GM12878 (cell line): Measurements from ENCODE around the gene C19orf12.

ENCODE experiments used
- CBX5 ChIP-seq: sonication (generic); IDR thresholded peaks from 2 replicates; pipeline ENCODE4 v1.6.1; 2016; ENCODE audit warnings: low read depth, moderate library complexity, mild to moderate bottlenecking, inconsistent platforms
- EED ChIP-seq: sonication (generic); IDR thresholded peaks from 2 replicates; pipeline ENCODE4 v1.6.1; 2016; ENCODE audit warnings: antibody characterized with exemption, low read depth
- EZH2 ChIP-seq: IDR thresholded peaks from 2 replicates; pipeline ENCODE4 v1.6.1; 2012; ENCODE audit warnings: low read depth, mild to moderate bottlenecking, control low read depth, inconsistent platforms, low read length, borderline replicate concordance; ENCODE audit not compliant: control insufficient read depth
- MYC ChIP-seq: IDR thresholded peaks from 2 replicates; pipeline ENCODE4 v1.6.1; 2011; ENCODE audit warnings: mild to moderate bottlenecking, low read length, moderate library complexity, inconsistent platforms; ENCODE audit not compliant: insufficient read depth, insufficient replicate concordance, insufficient read length, severe bottlenecking
- POLR2AphosphoS2 ChIP-seq: IDR thresholded peaks from 2 replicates; pipeline ENCODE4 v1.6.1; 2011; ENCODE audit warnings: low read depth, mild to moderate bottlenecking, low read length, improper control_type of control experiment, moderate library complexity
- POLR2AphosphoS5 ChIP-seq: IDR thresholded peaks from 2 replicates; pipeline ENCODE4 v1.6.1; 2011; ENCODE audit warnings: mild to moderate bottlenecking, low read length, inconsistent platforms
- SMC3 ChIP-seq: IDR thresholded peaks from 2 replicates; pipeline ENCODE4 v1.6.1; 2011; ENCODE audit warnings: low read length, improper control_type of control experiment, borderline replicate concordance
- SPI1 ChIP-seq: IDR thresholded peaks from 2 replicates; pipeline ENCODE4 v1.6.1; 2011; ENCODE audit warnings: low read depth, mild to moderate bottlenecking, low read length, moderate library complexity, borderline replicate concordance; ENCODE audit not compliant: insufficient read depth
- TCF12 ChIP-seq: IDR thresholded peaks from 2 replicates; pipeline ENCODE4 v1.6.1; 2011; ENCODE audit warnings: low read depth, mild to moderate bottlenecking, low read length
- ZBED1 ChIP-seq: IDR thresholded peaks from 2 replicates; pipeline ENCODE4 v1.6.1; 2016; ENCODE audit warnings: borderline replicate concordance
- TF ChIP-seq, protein P1 (sequence below), 3 experiments: IDR thresholded peaks in 2 of 3; conservative IDR thresholded peaks in 1 of 3; 2 replicates each; pipeline ENCODE4 v1.5.1; 2011; ENCODE audit warnings: low read depth in 3 of 3, low read length in 3 of 3, mild to moderate bottlenecking in 3 of 3, control low read depth in 2 of 3, moderate library complexity in 2 of 3, inconsistent platforms in 1 of 3, mixed read lengths in 1 of 3; ENCODE audit not compliant: control insufficient read depth in 2 of 3, insufficient read depth in 1 of 3; ENCODE audit errors: extremely low read depth in 1 of 3
- TF ChIP-seq, protein P2 (sequence below): IDR thresholded peaks from 2 replicates; pipeline ENCODE4 v1.6.1; 2012; ENCODE audit warnings: mild to moderate bottlenecking, low read depth, low read length
- TF ChIP-seq, protein P3 (sequence below): fragments of 450-650 bp; IDR thresholded peaks from 2 replicates; pipeline ENCODE4 v1.6.1; 2014; ENCODE audit warnings: mild to moderate bottlenecking

DNA sequence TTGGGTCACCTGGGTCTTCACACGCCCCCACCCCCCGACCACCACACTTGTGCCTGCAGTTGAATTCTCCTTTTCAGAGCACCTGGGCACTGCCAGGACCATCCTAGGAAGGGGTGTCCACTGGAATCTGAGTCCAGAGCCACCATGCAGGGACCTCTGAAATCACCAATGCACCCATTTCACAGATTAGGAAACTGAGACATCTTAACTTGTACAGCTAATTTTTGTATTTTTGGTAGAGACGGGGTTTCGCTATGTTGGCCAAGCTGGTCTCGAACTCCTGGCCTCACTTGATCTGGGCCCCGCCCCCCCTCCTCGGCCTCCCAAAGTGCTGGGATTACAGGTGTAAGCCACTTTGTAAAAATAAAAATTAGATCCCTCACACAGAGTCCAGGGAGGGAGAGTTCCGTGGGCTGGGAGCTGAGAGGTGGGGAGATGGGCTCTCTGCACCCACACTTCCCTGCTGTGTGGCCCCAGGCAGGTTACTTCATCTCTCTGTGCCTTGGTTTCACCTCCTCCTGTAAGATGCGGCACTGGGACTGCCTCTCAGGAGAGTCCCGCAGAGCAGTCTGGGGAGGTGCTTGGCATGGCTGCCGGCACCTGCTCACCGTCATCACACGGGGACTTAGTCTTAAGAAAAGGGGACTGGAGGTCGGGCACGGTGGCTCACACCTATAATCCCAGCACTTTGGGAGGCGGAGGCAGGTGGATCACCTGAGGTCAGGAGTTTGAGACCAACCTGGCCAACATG, 45.9 kb upstream of the C19orf12 start:
- TF ChIP-seq SPI1 = no peak
- TF ChIP-seq ZBED1 = no peak
- TF ChIP-seq, protein P1, sequence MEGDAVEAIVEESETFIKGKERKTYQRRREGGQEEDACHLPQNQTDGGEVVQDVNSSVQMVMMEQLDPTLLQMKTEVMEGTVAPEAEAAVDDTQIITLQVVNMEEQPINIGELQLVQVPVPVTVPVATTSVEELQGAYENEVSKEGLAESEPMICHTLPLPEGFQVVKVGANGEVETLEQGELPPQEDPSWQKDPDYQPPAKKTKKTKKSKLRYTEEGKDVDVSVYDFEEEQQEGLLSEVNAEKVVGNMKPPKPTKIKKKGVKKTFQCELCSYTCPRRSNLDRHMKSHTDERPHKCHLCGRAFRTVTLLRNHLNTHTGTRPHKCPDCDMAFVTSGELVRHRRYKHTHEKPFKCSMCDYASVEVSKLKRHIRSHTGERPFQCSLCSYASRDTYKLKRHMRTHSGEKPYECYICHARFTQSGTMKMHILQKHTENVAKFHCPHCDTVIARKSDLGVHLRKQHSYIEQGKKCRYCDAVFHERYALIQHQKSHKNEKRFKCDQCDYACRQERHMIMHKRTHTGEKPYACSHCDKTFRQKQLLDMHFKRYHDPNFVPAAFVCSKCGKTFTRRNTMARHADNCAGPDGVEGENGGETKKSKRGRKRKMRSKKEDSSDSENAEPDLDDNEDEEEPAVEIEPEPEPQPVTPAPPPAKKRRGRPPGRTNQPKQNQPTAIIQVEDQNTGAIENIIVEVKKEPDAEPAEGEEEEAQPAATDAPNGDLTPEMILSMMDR (IDR thresholded peaks at IDR 0.05 in 2 of 3, conservative IDR thresholded peaks at IDR 0.05 in 1 of 3; ENCODE audit: control insufficient read depth in 2 of 3, extremely low read depth in 1 of 3, insufficient read depth in 1 of 3, low read depth in 3 of 3, low read length in 3 of 3) = no peak
- TF ChIP-seq POLR2AphosphoS5 = no peak
- TF ChIP-seq, protein P2, sequence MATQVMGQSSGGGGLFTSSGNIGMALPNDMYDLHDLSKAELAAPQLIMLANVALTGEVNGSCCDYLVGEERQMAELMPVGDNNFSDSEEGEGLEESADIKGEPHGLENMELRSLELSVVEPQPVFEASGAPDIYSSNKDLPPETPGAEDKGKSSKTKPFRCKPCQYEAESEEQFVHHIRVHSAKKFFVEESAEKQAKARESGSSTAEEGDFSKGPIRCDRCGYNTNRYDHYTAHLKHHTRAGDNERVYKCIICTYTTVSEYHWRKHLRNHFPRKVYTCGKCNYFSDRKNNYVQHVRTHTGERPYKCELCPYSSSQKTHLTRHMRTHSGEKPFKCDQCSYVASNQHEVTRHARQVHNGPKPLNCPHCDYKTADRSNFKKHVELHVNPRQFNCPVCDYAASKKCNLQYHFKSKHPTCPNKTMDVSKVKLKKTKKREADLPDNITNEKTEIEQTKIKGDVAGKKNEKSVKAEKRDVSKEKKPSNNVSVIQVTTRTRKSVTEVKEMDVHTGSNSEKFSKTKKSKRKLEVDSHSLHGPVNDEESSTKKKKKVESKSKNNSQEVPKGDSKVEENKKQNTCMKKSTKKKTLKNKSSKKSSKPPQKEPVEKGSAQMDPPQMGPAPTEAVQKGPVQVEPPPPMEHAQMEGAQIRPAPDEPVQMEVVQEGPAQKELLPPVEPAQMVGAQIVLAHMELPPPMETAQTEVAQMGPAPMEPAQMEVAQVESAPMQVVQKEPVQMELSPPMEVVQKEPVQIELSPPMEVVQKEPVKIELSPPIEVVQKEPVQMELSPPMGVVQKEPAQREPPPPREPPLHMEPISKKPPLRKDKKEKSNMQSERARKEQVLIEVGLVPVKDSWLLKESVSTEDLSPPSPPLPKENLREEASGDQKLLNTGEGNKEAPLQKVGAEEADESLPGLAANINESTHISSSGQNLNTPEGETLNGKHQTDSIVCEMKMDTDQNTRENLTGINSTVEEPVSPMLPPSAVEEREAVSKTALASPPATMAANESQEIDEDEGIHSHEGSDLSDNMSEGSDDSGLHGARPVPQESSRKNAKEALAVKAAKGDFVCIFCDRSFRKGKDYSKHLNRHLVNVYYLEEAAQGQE = no peak
- no peak for TF ChIP-seq SMC3
- no peak for TF ChIP-seq EZH2
- TF ChIP-seq EED = no peak
- no peak for TF ChIP-seq TCF12
- TF ChIP-seq, protein P3, sequence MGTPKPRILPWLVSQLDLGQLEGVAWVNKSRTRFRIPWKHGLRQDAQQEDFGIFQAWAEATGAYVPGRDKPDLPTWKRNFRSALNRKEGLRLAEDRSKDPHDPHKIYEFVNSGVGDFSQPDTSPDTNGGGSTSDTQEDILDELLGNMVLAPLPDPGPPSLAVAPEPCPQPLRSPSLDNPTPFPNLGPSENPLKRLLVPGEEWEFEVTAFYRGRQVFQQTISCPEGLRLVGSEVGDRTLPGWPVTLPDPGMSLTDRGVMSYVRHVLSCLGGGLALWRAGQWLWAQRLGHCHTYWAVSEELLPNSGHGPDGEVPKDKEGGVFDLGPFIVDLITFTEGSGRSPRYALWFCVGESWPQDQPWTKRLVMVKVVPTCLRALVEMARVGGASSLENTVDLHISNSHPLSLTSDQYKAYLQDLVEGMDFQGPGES = no peak
- TF ChIP-seq POLR2AphosphoS2 = no peak
- TF ChIP-seq MYC = no peak
- no peak for TF ChIP-seq CBX5
